ENCODE measurements around the gene EPC2. TPM values are rescaled to one million over a fixed set of nuclear protein-coding genes. Genes with fewer than 3 reads are reported as not detected.
A peak's percentile ranks its signal among the peaks of the same experiment; 100 is the strongest.
"Not testable (repeated sequence)": the region's sequence is repeated elsewhere in the genome, so short reads cannot be mapped to it uniquely, and the experiment has no call there.

The EPC2 gene
- total RNA-seq, 1 experiment from 2014 or later: 13.8 TPM

DNA sequence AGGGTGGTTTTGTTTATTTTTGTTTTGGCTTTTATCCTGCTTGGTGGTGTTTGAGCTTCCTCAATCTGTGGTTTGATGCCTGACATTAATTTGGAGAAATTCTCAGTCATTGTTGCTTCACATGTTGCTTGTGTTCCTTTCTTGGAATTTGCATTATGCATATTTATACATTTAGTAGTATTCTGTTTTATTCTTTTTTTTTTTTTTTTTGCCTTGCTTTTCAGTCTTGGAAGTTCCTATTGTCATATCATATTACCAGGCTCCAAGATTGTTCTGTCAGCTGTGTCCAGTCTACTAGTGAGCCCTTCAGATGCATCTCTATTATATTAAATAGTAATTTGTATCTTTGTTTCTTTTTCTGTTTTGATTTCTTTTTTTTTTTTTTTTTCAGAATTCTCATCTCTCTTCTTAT is 77.0 kb downstream of the EPC2 start:
- peak; percentile 25 for DNase-seq (ENCODE audit: low read depth)

DNA sequence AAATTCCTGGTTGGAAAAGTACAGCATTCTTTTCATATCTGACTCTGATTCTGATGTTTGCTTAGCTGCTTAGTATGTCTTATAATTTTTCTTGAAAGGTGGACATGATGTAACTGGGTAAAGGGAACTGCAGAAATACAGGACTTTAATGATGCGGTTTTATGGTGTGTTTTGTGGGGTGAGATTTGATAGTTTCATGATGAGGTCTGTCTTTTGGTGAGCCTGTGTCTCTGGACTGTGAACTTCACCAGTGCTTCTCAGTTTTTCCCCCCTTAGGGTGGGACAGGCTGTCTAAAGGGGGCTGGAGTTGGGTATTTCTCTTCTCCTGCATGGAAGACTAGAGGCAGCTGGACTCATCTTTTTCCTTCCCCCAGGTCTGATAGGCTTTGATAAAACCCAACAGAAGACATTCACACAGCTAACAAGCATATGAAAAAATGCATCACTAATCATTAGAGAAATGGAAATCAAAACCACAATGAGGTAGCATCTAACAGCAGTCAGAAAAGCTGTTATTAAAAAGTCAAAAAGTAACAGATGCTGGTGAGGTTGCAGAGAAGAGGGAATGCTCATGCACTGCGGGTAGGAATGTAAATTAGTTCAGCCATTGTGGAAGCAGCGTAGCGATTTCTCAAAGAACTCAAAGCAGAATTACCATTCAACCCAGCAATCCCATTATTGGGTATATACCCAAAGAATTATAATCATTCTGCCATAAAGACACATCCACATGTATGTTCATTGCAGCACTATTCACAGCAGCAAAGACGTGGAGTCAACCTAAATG is 77.6 kb downstream of the EPC2 start:
- peak; percentile 17 for DNase-seq (ENCODE audit: low read depth)

DNA sequence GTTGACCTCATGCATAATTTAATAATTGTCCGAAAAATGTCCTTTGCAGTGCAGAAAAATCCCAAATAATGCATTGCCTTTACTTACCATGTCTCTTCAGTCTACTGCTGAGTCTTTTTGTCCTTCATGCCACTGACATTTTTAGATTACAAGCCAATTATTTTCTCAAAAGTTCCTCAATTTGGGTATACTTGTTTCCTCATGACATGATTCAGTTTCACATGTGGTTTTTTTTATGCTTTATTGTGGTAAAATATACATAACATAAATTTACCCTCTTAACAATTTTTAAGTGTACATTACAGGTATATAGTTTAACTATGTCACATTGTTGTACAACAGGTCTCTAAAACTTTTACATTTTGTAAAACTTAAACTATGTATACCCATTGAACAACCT is 81.0 kb downstream of the EPC2 start:
- DNase-seq (ENCODE audit: low read depth): no peak

DNA sequence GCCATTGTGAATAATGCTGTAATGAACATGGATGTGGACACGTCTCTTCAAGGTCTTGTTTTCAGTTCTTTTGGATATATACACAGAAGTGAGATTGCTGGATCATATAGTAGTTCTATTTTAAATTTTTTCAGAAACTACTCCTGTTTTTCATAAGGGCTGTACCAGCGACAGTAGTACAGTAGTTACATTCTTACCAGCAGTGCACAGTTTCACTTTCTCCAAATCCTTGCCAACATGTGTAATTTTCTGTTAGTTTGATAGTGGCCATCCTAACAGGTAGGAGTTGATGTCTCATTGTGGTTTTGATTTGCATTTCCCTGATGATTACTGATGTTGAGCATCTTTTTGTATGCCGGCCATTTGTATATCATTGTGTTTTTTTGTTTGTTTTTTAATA is 81.7 kb downstream of the EPC2 start:
- DNase-seq (ENCODE audit: low read depth): no peak

DNA sequence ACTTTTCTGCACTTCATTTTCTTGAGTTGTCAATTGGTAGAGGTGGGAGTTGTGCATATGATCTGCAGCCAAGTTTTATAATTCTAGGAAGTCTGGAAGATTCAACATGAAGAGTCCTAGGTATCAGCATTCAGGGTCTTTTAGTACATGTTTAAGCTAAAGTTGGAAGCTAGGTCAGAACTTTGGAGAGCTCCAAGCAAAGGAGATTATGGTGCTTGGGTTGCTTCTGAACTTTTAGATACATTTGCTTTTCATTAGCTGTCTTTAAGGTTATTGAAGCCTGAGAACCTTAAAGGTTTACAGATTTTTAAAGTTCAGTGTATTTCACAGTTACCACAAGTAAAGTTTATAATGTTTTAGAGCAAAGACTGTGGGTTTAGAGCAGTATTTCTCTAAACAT is 85.5 kb downstream of the EPC2 start:
- DNase-seq (ENCODE audit: low read depth): peak; percentile 6

DNA sequence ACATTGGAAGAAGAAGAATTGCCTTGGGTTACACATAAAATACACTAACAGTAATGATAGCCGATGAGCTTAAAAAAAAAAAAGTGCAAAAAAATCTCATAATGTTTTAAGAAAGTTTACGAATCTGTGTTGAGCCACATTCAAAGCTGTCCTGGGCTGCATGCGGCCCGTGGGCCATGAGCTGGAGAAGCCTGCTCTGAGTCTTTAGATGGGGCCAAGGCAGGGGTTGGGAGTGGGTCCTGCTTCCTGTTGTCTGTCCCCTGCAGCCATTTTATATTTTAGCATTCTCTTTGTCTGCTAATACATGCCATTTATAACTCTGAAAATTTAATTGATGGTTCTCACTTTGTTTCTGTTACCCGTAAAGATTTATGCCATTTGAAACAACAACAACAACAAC is 93.2 kb downstream of the EPC2 start:
- DNase-seq (ENCODE audit: low read depth): no peak

DNA sequence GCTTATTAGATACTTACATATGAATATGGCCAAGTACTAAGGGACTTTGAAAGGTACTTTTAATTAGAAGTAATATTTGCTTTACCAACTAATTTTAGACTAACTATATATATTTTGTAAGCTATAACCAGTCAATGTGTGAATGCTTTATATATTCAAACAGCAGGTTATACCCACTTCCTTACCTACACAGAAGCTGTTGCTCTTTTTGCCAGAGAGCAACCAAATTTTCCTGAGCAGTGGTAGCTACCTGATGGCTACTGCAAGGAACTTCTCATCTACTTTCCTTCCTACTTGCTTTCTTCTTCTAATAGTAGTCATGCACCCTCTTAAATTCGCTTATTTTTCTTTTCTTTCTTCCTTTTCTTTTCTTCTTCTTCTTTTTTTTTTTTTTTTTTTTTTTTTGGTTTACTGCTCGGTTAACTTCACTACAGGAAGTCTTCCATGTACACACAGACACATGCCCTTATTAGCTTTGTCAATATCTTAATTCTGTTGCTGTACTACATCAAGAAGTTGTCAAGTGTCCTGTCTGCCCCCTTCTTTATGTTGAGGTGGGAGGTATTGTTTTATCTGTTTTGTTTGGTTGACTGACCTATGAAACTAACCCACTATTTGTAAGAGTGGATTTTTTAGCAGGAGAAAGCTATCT is 95.0 kb downstream of the EPC2 start:
- no peak for DNase-seq (ENCODE audit: low read depth)

DNA sequence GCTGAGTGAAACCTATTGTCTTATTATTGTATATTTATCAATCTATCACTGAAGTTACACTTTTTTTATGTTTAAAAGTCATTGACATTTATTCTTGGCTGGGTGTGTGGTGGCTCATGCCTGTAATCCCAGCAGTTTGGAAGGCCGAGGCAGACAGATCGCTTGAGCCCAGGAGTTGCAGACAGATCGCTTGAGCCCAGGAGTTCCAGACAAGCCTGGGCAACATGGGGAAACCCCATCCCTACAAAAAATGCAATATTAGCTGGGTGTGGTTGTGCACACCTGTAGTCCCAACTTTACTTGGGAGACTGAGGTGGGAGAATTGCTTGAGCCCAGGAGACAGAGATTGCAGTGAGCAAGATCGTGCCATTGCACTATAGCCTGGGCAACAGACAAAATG is 97.8 kb downstream of the EPC2 start:
- no peak for DNase-seq (ENCODE audit: low read depth)

DNA sequence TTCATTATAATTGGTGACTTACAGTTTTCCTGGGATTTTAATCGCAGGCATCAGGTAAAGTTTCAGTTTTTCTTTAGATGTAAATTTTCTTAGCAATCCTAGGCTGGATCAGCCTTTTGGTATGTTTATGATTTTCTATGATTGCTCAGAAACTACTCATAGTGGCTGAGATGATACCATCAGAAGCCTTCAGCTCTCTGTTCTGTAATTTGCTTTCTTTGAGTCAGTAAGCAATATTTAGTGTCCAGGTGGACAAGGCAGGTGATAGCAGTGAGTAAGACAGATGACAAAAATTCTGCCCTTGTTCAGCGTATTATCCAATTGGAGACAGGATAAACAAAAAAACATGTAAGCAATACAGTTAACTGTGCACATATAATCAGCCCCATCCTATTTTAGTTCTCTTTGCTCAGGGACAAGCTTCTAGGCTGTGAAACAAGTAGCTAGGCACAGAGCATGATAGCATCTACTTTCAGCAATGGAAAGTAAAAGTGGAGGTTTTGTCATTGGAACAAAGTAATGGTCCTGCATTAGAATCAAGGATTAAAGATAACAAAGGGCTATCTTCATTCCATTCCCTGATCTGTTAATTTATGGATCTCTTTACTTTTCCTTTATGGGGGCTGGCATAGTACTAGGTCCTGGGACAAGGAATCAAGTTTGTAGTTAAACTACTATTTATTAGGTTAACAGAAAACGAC is 100.8 kb downstream of the EPC2 start:
- no peak for DNase-seq (ENCODE audit: low read depth)

DNA sequence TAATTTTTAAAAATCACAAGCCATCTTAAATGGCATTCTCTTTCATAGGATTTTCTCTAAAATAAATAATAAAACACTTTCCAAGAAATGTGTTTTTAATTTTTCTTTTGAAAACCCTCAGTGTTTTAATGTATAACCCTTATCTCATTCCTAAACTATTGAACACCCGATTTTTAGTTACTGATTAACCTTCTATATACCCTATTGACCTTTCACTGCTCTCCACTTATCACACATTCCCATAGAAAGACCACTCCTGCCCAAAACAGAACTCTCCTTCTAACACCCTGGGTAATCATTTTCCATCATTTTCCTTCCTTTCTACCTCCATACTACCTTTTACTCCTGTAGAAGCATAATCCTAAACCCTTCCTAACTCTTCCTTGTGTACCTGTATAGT is 102.4 kb downstream of the EPC2 start:
- no peak for DNase-seq (ENCODE audit: low read depth)

DNA sequence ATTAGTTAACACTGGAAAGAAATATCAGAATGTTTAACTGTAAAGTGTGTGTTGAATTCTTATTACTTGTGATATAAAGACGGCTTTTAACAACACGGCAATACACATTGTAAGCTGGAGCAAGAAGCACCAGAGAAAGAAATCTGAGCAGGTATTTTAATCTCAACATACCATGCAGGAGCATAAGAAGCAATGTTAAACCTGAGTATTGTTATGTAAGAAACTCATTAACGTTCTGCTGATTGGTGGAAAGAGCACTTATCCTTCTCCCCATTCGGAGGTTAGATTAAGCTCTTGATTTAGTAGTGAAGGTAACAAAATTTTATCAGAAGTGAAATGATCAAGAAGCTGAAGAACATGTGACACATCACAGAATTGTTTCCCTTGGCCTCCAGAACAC is 107.4 kb downstream of the EPC2 start:
- DNase-seq (ENCODE audit: low read depth): no peak

DNA sequence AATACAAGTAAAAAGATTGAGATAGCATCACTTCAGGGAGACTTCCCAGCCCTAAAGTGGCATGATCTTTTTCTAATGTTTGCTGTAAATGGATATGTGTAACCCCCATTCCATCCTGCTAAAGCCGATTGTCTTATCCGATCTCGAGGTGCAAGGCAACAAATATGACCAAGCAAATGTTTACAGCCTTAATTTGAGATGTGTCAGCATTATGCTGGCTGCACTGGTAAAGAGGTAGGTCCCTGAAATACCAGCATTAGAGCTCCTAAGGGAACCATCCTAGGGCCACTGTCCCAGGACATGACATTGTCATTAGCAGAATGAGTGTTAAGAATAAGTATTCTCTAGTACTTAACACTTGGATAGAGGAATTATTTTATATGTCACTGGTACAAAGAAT is 108.4 kb downstream of the EPC2 start:
- no peak for DNase-seq (ENCODE audit: low read depth)

DNA sequence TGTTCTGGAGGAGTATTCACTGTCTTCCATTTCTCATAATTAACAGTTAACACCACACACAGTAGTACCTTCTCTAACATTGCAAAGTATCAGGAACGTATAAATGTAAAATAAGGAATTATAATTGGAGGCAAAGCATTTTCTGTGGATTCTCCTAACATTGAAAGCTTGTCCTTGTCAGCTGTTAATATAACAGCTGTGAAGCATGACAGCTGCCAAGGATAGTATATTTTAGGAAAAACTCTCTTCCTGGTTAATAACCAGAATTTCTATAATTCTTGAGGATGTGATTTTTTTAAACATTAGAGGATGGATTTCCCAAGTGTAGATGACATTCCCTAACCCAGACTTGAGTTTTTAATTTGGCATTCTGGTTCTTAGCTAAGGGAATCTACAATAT is 110.3 kb downstream of the EPC2 start:
- DNase-seq (ENCODE audit: low read depth): peak; percentile 72

DNA sequence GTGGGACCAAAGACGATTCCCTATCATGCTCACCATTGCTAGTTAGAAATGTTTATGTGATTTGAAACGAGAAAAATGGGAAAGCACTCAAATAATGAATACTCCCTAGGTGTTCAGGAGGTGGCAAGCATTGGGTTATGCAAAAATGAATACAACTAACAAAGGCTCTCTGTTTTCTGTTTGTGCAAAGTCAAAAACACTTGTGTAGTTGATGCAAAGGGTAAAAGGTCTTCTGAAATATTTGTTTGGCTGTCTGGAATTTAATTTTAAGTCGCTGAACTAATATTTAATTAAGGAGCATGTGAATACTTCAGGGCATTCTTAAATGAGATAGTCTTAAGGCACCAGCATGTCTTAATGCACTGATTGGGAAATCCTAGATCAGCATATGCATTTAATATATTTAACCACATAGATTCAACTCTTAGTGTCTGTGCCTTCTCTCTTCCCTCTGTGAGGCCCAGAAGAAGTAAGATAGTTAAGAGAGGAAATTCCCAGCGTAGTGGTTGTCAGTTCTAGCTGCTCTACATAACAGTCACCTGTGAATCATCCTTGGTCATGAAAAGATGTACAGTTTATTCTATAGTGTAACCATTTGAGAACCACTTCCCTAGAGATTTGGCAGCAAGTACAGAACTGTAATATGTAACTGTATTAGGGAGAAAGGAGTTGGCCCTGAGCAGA is 111.9 kb downstream of the EPC2 start:
- DNase-seq (ENCODE audit: low read depth): peak; percentile 31

DNA sequence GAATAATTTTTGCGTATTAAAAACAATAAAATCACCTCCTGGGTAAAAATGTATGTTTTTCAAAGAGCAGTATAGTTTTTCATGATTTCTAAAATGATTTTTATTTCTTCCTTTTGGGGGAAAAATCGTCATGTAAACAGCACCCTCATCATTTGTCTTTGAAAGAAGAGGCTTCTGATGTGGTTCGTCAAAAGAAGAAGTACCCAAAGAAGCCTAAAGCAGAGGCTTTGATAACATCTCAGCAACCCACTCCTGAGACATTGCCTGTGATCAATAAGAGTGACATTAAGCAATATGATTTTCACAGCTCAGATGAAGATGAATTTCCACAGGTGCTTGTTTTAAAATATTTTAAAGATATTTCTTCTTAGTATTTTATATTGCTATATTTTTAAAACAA is 120.3 kb downstream of the EPC2 start:
- no peak for DNase-seq (ENCODE audit: low read depth)

DNA sequence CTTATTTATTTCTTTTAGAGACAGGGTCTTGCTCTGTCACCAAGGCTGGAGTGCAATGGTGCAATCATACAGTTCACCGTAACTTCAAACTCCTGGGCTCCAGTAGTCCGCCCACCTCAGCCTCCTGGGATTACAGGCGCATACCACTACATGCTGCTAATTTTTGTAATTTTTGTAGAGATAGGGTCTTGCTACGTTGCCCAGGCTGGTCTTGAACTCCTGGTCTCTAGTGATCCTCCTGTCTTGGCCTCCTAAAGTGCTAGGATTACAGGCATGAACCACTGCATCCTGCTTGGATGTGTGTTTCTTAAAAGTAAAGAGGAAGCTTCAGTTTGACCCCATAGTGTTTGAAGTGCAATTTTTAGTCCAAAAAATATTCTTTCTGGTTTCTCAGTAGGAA is 125.5 kb downstream of the EPC2 start:
- no peak for DNase-seq (ENCODE audit: low read depth)

DNA sequence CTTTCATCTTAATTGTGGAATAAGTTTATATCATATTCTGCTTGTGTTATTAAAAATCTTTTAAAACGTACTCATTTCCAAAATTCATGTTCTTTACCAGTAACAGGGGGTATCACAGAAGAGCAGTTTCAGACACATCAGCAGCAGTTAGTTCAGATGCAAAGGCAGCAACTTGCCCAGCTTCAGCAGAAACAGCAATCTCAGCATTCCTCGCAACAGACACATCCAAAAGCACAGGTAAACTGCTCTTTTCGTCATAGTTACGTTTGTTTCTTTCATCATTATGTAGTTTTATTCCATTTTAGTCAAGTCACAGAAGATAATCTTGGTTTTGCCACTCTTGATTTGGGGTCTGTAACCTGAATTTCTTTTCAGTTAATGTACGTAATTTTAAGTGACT is 137.0 kb downstream of the EPC2 start:
- no peak for DNase-seq (ENCODE audit: low read depth)

DNA sequence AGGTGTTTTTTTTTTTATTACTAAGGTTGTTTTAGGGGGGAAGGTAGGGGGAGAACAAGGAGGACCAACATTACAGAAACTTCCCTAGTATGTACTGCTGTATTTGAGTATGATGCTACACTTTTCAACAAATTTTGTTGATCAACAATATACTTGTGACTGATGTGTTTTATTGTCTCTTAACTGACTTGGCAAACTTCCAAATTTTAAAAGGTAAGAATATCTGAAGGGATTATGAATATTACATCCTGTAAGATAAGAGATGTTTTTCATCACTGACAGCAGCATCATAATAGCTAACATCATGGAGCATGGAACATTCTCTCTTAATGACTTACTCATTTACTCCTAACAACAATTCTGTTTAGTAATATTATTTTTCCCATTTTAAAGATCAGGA is 144.5 kb downstream of the EPC2 start:
- no peak for DNase-seq (ENCODE audit: low read depth)

DNA sequence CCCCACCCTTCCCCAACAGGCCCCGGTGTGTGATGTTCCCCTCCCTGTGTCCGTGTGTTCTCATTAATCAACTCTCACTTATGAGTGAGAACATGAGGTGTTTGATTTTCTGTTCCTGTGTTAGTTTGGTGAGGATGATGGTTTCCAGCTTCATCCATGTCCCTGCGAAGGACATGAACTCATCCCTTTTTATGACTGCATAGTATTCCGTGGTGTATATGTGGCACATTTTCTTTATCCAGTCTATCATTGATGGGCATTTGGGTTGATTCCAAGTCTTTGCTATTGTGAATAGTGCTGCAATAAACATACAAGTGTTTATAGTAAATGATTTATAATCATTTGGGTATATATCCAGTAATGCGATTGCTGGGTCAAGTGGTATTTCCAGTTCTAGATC is 145.6 kb downstream of the EPC2 start:
- DNase-seq (ENCODE audit: low read depth): not testable (repeated sequence)

DNA sequence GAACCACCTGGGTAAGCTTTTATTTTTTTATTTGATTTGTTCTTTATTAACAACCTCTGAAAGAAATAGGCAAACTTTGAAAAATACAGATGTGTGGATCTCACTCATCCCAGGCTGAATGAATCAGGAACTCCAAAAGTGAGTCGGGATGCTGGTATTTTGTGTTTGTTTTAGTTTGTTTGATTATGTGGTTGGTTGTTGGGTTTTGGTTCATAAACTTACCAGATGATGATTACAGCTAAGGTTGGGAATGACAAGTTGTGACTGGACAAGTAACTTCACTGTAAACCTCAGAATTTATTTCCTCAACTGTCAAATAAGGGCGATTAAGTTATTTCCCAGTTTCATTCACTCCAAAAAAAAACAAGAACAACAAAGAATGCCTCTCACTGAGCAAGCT is 150.0 kb downstream of the EPC2 start:
- DNase-seq (ENCODE audit: low read depth): peak; percentile 31

DNA sequence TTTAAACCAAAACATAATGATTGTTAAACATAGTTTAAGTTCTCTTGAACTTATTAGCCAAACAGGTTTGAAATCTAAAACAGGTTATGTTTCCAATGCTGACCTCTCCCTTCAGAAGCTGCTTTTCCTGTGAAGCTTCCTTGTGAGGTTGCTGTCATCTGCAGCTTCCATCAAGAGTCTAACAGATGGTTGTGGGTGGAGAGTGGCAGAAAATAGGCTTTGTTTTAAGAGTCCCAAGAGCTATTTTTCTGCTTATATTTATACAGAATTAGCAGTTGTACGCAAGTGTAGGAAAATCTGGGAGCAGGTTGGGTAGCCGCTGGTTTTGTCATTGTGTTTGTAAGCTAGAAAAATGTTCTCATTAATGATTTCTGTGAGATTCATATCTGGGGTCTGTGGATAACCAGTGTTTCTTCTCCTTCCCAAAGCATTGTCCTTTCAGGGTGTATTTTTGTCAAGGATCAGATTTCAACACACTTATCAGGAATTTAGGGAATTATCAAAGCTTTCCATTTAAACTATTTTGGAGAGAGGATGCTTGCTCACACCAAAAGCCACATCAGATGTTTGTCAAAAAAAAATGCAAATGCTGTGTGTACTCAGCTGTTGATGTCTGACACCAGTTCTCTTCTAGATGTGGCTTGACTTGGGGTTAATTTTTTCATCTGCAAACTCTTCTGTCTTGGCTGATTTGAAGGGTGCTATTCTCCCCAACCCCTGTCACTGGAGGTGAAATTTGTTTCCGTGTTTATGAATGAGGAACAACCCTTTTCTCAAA is 152.4 kb downstream of the EPC2 start:
- DNase-seq (ENCODE audit: low read depth): peak; percentile 70

All from LHCN-M2 (cell line).